DND-41 (cell line): ENCODE data around the gene EIF4E.
"Not testable (repeated sequence)": the region's sequence is repeated elsewhere in the genome, so short reads cannot be mapped to it uniquely, and the experiment has no call there.

Experiments used
- ATAC-seq: fragments of 200-7000 bp; cut with Tn5 transposase; 3 replicates; pipeline ENCODE4 v1.9.1; 2021; ENCODE audit warnings: low read depth; ENCODE audit not compliant: insufficient read depth
- DNase-seq: peaks from one replicate; pipeline ENCODE4 v3.0.0-alpha.2; 2020
- H2AFZ ChIP-seq: 2 replicates; pipeline ENCODE4 v1.6.0; 2012; ENCODE audit warnings: low read depth, low read length
- H3K27ac ChIP-seq: 2 replicates; pipeline ENCODE4 v1.5.1; 2012; ENCODE audit warnings: low read length, inconsistent platforms
- H3K27me3 ChIP-seq: fragments of 200-600 bp; sonication (generic); 2 replicates; pipeline ENCODE4 v1.6.0; 2012; ENCODE audit warnings: low read length, mild to moderate bottlenecking, inconsistent platforms; ENCODE audit not compliant: insufficient read depth, poor library complexity
- H3K36me3 ChIP-seq: 2 replicates; pipeline ENCODE4 v1.5.1; 2012; ENCODE audit warnings: low read length, inconsistent platforms; ENCODE audit not compliant: insufficient read depth
- H3K4me1 ChIP-seq: 2 replicates; pipeline ENCODE4 v1.5.1; 2012; ENCODE audit warnings: mild to moderate bottlenecking, low read length; ENCODE audit not compliant: insufficient read depth
- H3K4me2 ChIP-seq: 2 replicates; pipeline ENCODE4 v1.6.0; 2012; ENCODE audit warnings: mild to moderate bottlenecking, moderate library complexity, low read length, inconsistent platforms; ENCODE audit not compliant: insufficient read depth
- H3K4me3 ChIP-seq, 2 experiments: fragments of 200-600 bp in 1 of 2; shearing (Covaris generic) in 1 of 2; 2 replicates each; pipeline ENCODE4 v1.5.1; 2012 to 2016; ENCODE audit warnings: inconsistent platforms in 2 of 2, low read length in 2 of 2, mild to moderate bottlenecking in 2 of 2, low read depth in 1 of 2, moderate library complexity in 1 of 2
- H3K79me2 ChIP-seq: 2 replicates; pipeline ENCODE4 v1.6.0; 2012; ENCODE audit warnings: low read length, inconsistent platforms; ENCODE audit not compliant: insufficient read depth
- H3K9ac ChIP-seq: 2 replicates; pipeline ENCODE4 v1.6.0; 2012; ENCODE audit warnings: low read depth, mild to moderate bottlenecking, inconsistent platforms, low read length, moderate library complexity
- H3K9me3 ChIP-seq: 2 replicates; pipeline ENCODE4 v1.5.1; 2012; ENCODE audit warnings: low read length, moderate library complexity, mild to moderate bottlenecking, inconsistent platforms; ENCODE audit not compliant: insufficient read depth, severe bottlenecking
- H4K20me1 ChIP-seq: 2 replicates; pipeline ENCODE4 v1.6.0; 2012; ENCODE audit warnings: low read length; ENCODE audit not compliant: insufficient read depth
- EZH2 ChIP-seq: IDR thresholded peaks from 3 replicates; pipeline ENCODE4 v1.6.1; 2012; ENCODE audit warnings: borderline replicate concordance, low read depth, mild to moderate bottlenecking, moderate library complexity, low read length, inconsistent platforms; ENCODE audit not compliant: severe bottlenecking
- TF ChIP-seq, protein P1 (sequence below): IDR thresholded peaks from 2 replicates; pipeline ENCODE4 v1.5.1; 2012; ENCODE audit warnings: borderline replicate concordance, low read length, moderate library complexity, mild to moderate bottlenecking; ENCODE audit not compliant: poor library complexity, severe bottlenecking; ENCODE audit errors: extremely low read depth

The EIF4E gene

DNA sequence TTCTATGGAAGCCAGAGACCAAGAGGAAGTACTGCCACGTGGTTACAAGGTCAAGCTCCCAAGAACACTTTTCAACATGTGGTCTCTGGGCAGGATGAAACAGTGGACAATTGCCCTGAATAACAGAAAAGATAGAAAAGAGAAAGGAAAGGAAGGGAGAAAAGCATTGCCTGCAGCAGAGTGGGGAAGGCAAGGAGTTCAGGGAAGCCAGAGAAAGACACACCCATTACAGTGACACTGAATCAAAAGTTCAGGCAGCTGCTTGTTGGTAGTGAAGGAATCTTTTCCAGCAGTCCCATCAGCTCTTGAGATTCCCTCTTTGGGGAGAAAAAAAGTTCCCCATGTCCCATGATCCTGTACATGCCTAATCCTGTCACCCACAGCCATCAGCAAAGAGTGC lies 80.5 kb downstream of the EIF4E start:
- Histone ChIP-seq H3K4me2 (no peak overlapping the region), H3K27me3 (no peaks in the 10 kb centered on the region), H3K79me2 (no peaks in the 10 kb centered on the region), H4K20me1 (no peaks in the 10 kb centered on the region), H3K9ac (no peak overlapping the region), H3K4me3 (no peak overlapping the region), H3K36me3 (no peaks in the 10 kb centered on the region), H3K4me1 (no peaks in the 10 kb centered on the region), H3K27ac (no peak overlapping the region), H3K9me3 (peaks cover 23% of the 10 kb centered on the region), H2AFZ (no peak overlapping the region)
- no peak for ATAC-seq
- DNase-seq: no peak
- no peak for TF ChIP-seq EZH2
- TF ChIP-seq, protein P1, sequence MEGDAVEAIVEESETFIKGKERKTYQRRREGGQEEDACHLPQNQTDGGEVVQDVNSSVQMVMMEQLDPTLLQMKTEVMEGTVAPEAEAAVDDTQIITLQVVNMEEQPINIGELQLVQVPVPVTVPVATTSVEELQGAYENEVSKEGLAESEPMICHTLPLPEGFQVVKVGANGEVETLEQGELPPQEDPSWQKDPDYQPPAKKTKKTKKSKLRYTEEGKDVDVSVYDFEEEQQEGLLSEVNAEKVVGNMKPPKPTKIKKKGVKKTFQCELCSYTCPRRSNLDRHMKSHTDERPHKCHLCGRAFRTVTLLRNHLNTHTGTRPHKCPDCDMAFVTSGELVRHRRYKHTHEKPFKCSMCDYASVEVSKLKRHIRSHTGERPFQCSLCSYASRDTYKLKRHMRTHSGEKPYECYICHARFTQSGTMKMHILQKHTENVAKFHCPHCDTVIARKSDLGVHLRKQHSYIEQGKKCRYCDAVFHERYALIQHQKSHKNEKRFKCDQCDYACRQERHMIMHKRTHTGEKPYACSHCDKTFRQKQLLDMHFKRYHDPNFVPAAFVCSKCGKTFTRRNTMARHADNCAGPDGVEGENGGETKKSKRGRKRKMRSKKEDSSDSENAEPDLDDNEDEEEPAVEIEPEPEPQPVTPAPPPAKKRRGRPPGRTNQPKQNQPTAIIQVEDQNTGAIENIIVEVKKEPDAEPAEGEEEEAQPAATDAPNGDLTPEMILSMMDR: no peak

GRCh38 chr4:98845960-98846359 lies 83.0 kb downstream of the EIF4E start:
- no peaks in the 10 kb centered on the region for H3K27me3 ChIP-seq
- H3K9ac ChIP-seq: no peak overlapping the region
- H3K36me3 ChIP-seq: no peaks in the 10 kb centered on the region
- TF ChIP-seq, protein P1: no peak
- no peak for TF ChIP-seq EZH2
- H3K4me2 ChIP-seq: no peak overlapping the region
- H3K4me1 ChIP-seq: no peaks in the 10 kb centered on the region
- H3K79me2 ChIP-seq: no peaks in the 10 kb centered on the region
- H4K20me1 ChIP-seq: no peaks in the 10 kb centered on the region
- no peak overlapping the region for H3K27ac ChIP-seq
- ATAC-seq (no peak), DNase-seq (no peak)
- no peak overlapping the region for H2AFZ ChIP-seq
- H3K9me3 ChIP-seq: peaks cover 21% of the 10 kb centered on the region
- H3K4me3 ChIP-seq: no peak overlapping the region

GRCh38 chr4:98842917-98843316 lies 86.0 kb downstream of the EIF4E start:
- not testable (repeated sequence) for H3K36me3 ChIP-seq, ATAC-seq, H3K27ac ChIP-seq, H3K79me2 ChIP-seq, H4K20me1 ChIP-seq, DNase-seq, H3K4me1 ChIP-seq, H3K9ac ChIP-seq, H3K4me3 ChIP-seq, H3K27me3 ChIP-seq, H3K4me2 ChIP-seq, H2AFZ ChIP-seq
- peaks cover 18% of the 10 kb centered on the region for H3K9me3 ChIP-seq

GRCh38 chr4:98838977-98839618 lies 89.8 kb downstream of the EIF4E start:
- H3K9me3 ChIP-seq: no peaks in the 10 kb centered on the region
- no peak overlapping the region for H3K27ac ChIP-seq
- H3K36me3 ChIP-seq: no peaks in the 10 kb centered on the region
- ATAC-seq (no peak), DNase-seq (no peak)
- H3K79me2 ChIP-seq: no peaks in the 10 kb centered on the region
- TF ChIP-seq, protein P1: no peak
- no peak for TF ChIP-seq EZH2
- no peak overlapping the region for H3K4me2 ChIP-seq
- H3K4me3 ChIP-seq: no peak overlapping the region
- no peaks in the 10 kb centered on the region for H3K4me1 ChIP-seq
- H3K27me3 ChIP-seq: no peaks in the 10 kb centered on the region
- H2AFZ ChIP-seq: no peak overlapping the region
- H3K9ac ChIP-seq: no peak overlapping the region
- H4K20me1 ChIP-seq: no peaks in the 10 kb centered on the region
